SK-N-SH treated with all-trans-retinoic acid at 6 μM for 48 hours (cell line): Measurements from ENCODE around the gene CLEC17A.

Experiments
- ARNTL ChIP-seq: fragments of 450-650 bp; formaldehyde crosslinking; IDR thresholded peaks from 2 replicates; pipeline ENCODE4 v1.5.0; 2020; ENCODE audit warnings: low read depth, mild to moderate bottlenecking, moderate library complexity, borderline replicate concordance
- CREB5 ChIP-seq: fragments of 250-450 bp; sonication (Bioruptor Pico); IDR thresholded peaks from 2 replicates; pipeline ENCODE4 v1.5.1; 2020; ENCODE audit warnings: low read depth, mild to moderate bottlenecking, moderate library complexity
- CSDC2 ChIP-seq: fragments of 250-450 bp; sonication (Bioruptor Pico); IDR thresholded peaks from 2 replicates; pipeline ENCODE4 v1.5.0; 2020; ENCODE audit warnings: mild to moderate bottlenecking, moderate library complexity
- ESRRG ChIP-seq: fragments of 250-450 bp; sonication (Bioruptor Pico); IDR thresholded peaks from 2 replicates; pipeline ENCODE4 v1.6.1; 2021; ENCODE audit warnings: mild to moderate bottlenecking
- PATZ1 ChIP-seq: fragments of 250-450 bp; sonication (Bioruptor Pico); IDR thresholded peaks from 2 replicates; pipeline ENCODE4 v1.8.0; 2020; ENCODE audit warnings: mild to moderate bottlenecking, moderate library complexity, borderline replicate concordance
- POU6F1 ChIP-seq: fragments of 250-450 bp; sonication (Bioruptor Pico); IDR thresholded peaks from 2 replicates; pipeline ENCODE4 v1.8.0; 2021; ENCODE audit warnings: low read depth, mild to moderate bottlenecking, moderate library complexity, borderline replicate concordance
- RARB ChIP-seq: fragments of 250-450 bp; sonication (Bioruptor Pico); IDR thresholded peaks from 2 replicates; pipeline ENCODE4 v1.8.0; 2021; ENCODE audit warnings: mild to moderate bottlenecking, moderate library complexity
- SNAI2 ChIP-seq: fragments of 250-450 bp; sonication (Bioruptor Pico); IDR thresholded peaks from 2 replicates; pipeline ENCODE4 v1.5.0; 2020; ENCODE audit warnings: mild to moderate bottlenecking, moderate library complexity
- ZFP30 ChIP-seq: fragments of 450-650 bp; formaldehyde crosslinking; IDR thresholded peaks from 2 replicates; pipeline ENCODE4 v1.5.0; 2022; ENCODE audit warnings: mild to moderate bottlenecking, moderate library complexity

GRCh38 chr19:14648506-14648905, 65.6 kb downstream of the CLEC17A start:
- TF ChIP-seq PATZ1 (no peak), ESRRG (CRISPR knock-in tag) (no peak), SNAI2 (CRISPR knock-in tag) (no peak), CSDC2 (CRISPR knock-in tag) (no peak), ARNTL (CRISPR knock-in tag) (no peak), CREB5 (CRISPR knock-in tag) (no peak), ZFP30 (no peak), RARB (CRISPR knock-in tag) (no peak), POU6F1 (CRISPR knock-in tag) (no peak)
